ENCODE measurements around the gene P3H1. TPM values are rescaled to one million over a fixed set of nuclear protein-coding genes. Genes with fewer than 3 reads are reported as not detected.

Gene P3H1
- total RNA-seq, 1 experiment from 2014 or later, result 47.1 TPM

GRCh38 chr1:42779725-42780124 lies 12.9 kb upstream of the P3H1 start:
- WGBS (ENCODE audit: extremely low coverage, insufficient read length, low lambda C conversion rate), result no CpG with 5 or more reads among the region's 2 CpGs
- H3K4ac ChIP-seq (ENCODE audit: low read depth, low read length), result no peak overlapping the region

More at GRCh38 chr1:42779725-42780124, 12.9 kb upstream of the P3H1 start:
- Histone ChIP-seq H3K79me1 (ENCODE audit: insufficient read depth, low read depth, low read length, poor library complexity, severe bottlenecking) (no peaks in the 10 kb centered on the region), H3K23ac (ENCODE audit: insufficient read length, low read depth, low read length) (no peak overlapping the region), H4K5ac (ENCODE audit: insufficient read length, low read depth, low read length) (no peak overlapping the region), H3K9me3 (ENCODE audit: control insufficient read depth, low read depth, low read length) (no peaks in the 10 kb centered on the region), H4K20me1 (ENCODE audit: control insufficient read depth, insufficient read depth, insufficient read length) (no peaks in the 10 kb centered on the region), H3K23me2 (ENCODE audit: insufficient read length, low read depth, low read length, poor library complexity, severe bottlenecking) (no peaks in the 10 kb centered on the region), H2AK5ac (ENCODE audit: insufficient read length, low read length) (no peak overlapping the region), H3K18ac (ENCODE audit: insufficient read length, low read depth, low read length) (no peak overlapping the region), H3T11ph (ENCODE audit: low read length) (no peak overlapping the region), H4K8ac (replicated peaks; ENCODE audit: insufficient read length, low read depth, low read length) (no peak overlapping the region), H2AFZ (ENCODE audit: low read length) (no peak overlapping the region), H3K4me2 (ENCODE audit: insufficient read depth, insufficient read length, low read length) (no peak overlapping the region), H3K9ac (ENCODE audit: extremely low read depth, insufficient read length, low read length) (no peak overlapping the region), H3K27ac (ENCODE audit: insufficient read length, low read depth, low read length) (no peak overlapping the region), H3K14ac (ENCODE audit: insufficient read depth, low read length) (no peak overlapping the region), H3K56ac (ENCODE audit: insufficient read length, low read depth, low read length) (no peak overlapping the region), H3K4me1 (ENCODE audit: insufficient read depth, low read length) (no peaks in the 10 kb centered on the region), H2BK12ac (ENCODE audit: insufficient read length, low read depth, low read length) (no peak overlapping the region), H2BK15ac (ENCODE audit: low read depth, low read length) (no peak overlapping the region), H3K27me3 (ENCODE audit: insufficient read depth, low read length) (no peaks in the 10 kb centered on the region), H3K79me2 (ENCODE audit: insufficient read depth, low read length) (no peaks in the 10 kb centered on the region), H4K91ac (ENCODE audit: insufficient read length, low read depth, low read length) (no peak overlapping the region), H2BK5ac (ENCODE audit: insufficient read length, low read length) (no peak overlapping the region), H2BK120ac (ENCODE audit: low read depth, low read length, poor library complexity, severe bottlenecking) (no peak overlapping the region), H2BK20ac (ENCODE audit: low read depth, low read length, poor library complexity, severe bottlenecking) (no peak overlapping the region)
- Mint-ChIP-seq H3K27me3 (ENCODE audit: low read depth) (no peaks in the 10 kb centered on the region), H3K27ac (no peak overlapping the region), H3K4me3 (no peak overlapping the region), H3K9me3 (no peaks in the 10 kb centered on the region), H3K4me1 (0 out of 4 replicates have a peak, but pooled peaks cover 0 to 3% of the 10 kb centered on the region in 2 experiments), H3K36me3 (ENCODE audit: insufficient read depth in 1 of 3, low read depth in 3 of 3) (peaks cover 23 to 74% (median 60%) of the 10 kb centered on the region in 3 experiments)
- no peak for TF ChIP-seq CTCF (conservative IDR thresholded peaks at IDR 0.05)
- DNase-seq, result no peak

All from H9 (cell line).